NCI-H526 (cell line): ENCODE data around the gene PANK1.
"Not testable (repeated sequence)": the region's sequence is repeated elsewhere in the genome, so short reads cannot be mapped to it uniquely, and the experiment has no call there.

Source experiments
- DNase-seq, 2 experiments: peaks; one replicate each; lab custom pipeline; 2025; lab: John Stamatoyannopoulos, UW

PANK1 gene

DNA sequence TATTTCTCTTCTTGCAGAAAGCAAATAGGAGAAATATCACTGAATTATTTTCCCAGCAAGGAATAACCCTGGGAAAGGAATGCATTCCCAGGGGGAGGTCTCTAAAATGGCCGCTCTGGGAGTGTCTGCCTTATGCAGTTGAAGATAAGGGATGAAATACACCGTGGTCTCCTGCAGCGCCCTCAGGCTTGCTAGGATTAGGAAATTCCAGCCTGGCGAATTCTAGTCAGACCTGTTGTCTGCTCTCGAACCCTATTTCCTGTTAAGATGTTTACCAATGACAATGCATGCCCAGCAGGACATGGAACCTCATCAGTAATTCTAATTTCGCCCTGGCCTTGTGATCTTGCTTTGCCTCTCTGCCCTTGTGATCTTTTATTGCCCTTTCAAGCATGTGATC is 24.7 kb downstream of the PANK1 start:
- not testable (repeated sequence) for DNase-seq

DNA sequence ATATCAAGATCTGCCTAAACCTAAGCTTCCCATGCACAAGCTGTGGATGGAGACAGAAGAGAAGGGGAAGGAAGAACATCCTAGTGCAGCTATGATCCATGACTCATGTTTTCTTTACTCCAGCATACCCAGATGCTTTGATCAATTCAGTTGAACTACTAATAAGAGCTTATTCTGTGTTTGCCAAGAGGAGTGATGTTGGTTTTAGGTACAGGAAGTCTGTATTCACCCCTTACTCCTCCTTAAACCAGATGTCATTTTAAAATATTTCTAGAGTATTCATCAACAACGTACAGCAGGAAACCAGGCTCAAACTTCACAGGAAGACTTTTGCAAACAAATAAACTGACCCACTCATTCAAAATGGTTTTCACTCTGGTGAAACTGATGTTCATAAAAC is 29.2 kb downstream of the PANK1 start:
- DNase-seq: no peak

DNA sequence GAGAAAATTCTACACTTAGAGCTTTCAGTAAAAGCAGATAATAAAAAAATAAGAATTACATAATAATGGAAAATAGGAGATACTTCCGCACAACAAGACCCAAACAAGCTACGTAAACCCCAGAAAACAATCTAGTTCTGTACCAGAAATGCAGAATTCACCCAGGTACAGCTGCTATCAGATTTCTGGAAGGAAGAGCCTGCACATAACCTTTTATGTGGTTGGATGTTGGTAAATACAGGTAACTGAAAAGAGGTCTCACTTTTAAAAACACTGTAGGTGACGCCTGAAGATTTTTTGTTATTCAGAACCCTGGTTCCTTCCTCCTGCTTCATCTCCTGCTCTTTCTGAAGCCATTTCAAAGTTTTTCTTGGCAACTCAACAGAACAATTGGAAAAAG is 29.9 kb downstream of the PANK1 start:
- no peak for DNase-seq

DNA sequence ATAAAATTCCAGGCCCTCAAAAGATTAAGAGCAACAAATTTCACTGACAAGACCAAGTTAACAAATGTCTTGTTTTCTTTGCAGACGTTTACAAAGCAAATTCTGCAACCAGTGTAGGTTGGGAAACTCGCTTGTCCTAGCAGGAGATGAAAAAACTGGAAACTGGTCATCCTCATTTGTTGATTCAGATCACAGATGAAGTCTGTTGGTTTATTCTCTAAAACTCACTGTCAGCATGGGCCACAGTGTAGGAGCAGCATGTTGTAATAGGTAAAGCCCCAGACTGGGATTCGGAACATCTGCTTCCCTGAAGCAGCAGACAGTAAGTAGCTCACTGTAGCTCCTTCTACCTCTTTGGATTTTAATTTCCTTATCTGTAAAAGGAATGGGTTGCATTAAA is 31.5 kb downstream of the PANK1 start:
- no peak for DNase-seq

DNA sequence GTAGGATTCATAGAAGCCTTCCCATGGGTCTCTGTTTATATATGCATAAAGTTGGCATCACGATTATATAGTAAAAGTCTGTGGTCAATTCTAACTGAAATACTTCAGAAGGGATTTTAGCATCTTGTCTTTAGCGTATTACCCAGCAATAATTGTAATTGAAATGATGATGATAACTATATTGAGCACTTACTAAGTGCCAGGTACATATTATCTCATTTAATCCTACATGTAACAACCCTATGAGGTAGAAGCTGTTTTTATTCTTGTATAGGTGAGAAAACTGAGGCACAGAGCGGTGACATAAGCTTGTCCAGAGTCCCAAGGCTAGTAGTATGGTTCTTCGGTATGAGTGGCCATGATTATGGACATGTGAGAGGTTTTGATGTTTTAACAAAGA is 33.8 kb downstream of the PANK1 start:
- DNase-seq: no peak

DNA sequence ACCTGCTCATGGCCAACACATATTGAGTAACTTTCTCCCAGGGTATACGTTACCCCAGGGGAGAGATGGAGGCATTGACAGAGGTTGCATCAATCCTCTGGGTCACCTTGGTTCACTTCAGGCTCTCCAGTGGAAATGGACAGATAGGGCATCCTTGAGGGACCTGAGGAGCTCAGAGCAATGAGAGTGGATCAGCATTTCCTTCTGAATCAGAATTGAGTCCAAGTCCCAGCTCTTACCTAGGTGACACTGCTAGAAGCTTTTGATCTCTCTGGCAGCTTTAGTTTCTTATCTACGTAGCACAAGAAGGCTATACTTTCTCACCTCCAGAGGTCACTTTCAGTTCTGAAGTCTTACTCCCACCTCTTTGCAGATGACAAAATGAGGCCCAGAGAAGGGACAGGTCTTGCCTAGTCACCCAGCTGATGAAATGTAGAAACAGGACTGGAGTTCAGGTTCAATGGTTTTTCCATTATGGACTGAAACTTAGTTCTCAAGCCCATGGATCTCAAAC is 35.2 kb downstream of the PANK1 start:
- DNase-seq: no peak

DNA sequence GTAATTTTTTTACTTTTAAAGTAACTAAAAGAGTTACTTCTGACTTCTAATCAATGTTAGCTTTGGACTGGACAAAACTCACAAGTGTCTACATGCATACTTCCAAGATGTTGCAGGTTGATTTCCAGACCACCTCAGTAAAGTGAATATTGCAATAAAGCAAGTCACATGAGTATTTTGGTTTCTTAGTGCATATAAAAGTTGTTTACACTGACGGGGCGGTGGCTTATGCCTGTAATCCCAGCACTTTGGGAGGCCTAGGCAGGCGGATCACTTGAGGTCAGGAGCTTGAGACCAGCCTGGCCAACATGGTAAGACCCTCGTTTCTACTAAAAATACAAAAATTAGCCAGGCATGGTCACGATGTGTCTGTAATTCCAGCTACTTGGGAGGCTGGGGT is 40.8 kb downstream of the PANK1 start:
- DNase-seq: no peak

DNA sequence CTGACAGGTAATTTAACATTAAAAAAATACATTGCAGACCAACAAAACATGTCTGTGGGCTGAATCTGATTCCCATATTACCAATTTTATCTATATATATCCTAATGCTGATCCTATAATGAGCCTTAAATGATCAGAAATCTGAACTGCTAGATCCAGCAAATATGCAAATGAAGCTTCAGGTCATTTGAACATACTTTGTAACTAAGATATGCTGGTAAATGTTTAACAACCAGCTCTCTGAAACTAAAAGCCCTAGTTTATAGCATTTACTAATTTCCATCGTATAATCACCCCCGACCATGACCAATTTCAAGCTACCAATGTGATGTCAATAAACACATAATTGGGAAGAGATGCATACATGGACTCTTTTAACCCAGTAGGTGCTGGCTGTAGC is 42.1 kb downstream of the PANK1 start:
- peak in 1 of 2 experiments; percentile 36 for DNase-seq

DNA sequence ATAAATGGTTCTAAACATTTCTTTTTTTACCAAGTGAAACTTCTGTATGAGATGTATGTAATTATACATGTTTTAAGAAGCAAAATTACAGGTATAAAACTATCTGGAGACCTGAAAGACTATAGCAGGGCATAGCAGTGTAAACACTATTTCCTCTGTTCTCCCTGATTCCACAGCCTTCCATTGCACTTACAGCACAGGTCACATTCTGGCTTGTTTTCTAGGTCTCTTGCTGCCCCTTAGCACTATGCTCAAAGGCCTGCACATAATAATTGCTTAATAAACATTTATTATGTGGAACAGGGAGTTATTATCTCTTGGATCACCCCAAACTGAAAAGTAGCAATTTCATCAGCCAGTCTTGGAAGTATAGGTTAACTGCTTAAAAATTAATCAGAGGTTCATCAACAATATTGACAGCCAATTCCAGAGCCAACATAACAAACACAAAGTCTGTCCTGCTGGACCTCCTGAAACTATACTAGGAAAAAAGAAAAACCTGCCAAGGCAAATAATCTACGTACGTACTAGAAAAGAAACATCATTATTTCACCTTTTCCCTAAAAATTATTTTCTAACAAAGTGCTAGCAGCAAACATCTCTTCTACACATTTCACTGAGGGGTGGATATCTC is 43.2 kb downstream of the PANK1 start:
- no peak for DNase-seq

DNA sequence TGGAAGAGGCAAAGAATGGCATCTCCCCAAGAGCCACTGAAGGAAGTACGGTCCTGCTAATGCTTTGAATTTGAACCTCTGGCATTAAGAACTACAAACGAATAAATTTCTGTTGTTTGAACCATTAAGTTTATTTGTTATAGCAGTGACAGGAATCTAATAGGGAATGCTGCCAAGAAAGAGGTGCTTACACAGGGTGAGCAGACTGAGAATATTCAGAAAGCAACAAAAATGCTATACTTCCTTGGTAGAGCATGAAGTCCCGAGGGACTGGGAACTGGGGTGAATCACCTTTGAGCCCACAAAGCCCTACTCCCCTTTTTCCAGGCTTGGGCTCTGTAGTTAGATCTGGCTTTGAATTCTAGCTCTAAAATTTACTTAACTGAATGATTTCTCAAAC is 45.0 kb downstream of the PANK1 start:
- DNase-seq: no peak

DNA sequence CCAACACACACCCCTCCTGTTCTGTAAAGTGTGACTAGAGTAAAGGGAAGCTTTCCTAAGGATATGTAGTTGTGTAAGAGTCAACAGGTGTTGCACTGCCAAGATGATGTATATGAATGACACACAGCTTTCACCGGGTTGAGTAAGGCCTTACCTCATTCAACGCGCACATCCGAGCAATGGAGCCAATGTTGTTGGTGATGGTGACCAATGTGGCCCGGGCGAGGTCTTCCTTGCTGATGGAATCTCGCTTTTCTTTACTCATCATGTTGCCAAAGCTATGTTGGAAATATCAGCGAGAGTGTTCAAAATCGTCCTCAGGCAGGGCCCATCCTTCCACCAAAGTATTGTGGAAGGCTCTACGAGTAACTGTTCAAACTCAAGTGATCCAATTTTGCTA is 52.0 kb downstream of the PANK1 start:
- DNase-seq: no peak

DNA sequence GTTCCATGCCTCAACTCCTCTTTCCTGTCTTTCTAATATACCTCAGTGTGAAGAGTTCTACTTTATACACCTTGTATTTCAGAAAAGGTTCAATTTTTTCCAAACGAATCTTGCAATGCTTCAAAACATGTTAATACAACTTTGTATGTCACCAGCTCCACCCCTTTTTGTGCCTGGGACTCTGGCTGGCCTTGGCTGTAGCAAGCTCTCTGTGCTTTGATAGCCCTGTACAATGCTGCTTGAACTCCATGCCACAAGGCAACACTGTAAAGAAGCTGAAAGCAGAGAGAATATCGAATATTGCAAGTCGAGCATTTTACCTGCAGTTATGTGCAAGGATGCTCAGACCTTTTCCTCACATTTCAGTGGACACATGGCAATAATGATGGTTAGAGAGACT is 52.5 kb downstream of the PANK1 start:
- no peak for DNase-seq

DNA sequence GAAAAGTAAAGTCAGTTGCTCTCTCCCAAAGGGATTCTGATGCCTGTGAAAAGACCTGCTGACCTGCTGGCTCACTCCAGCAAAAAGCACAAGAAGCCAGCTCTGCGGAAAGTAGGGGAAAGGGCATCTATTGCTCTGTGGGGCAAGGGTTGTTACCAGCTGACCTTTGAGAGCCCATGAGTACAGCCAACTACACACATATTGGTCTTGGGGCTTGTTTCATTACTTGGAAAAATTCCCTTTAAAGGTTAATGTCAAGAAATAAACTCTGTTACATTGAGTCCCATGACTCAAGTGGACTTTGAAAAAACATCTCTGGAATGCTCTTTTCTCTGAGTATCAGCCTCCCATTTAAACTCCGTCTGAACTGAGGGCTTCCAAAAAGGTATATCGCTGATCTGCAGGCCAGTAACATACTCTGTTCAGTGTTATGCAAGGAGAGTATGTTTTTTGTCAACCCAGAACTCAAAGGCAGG is 53.2 kb downstream of the PANK1 start:
- DNase-seq: no peak

DNA sequence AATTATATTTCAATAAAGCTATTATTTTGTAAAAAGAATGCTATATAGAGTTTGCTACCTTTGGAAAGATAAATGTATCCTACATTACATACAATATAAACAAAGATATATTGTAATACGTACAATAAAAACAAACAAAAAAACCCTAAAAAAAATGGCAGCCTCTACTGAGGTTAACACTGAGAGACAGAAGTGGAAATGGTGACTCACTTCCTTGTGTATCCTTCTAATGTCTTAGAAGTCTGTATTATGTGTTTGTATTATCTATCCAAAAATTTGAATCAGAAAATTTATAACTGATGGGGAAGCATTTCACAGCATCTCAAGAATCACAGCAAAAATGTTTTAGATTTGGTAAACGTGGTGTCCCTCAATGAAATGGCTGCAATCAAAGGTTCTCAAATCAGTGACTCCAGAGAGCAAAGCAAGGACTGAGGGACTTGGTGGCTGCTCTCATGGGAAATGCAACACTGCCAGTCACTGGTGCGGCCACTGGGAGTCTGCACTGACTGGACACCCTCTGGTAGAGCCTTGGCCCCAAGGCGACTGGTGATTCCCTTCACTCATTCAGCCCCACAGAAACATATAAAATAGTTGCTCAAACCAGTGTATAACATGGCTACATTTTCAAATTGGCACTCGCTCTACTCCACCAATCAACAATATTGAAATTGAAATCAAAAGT is 53.8 kb downstream of the PANK1 start:
- no peak for DNase-seq

DNA sequence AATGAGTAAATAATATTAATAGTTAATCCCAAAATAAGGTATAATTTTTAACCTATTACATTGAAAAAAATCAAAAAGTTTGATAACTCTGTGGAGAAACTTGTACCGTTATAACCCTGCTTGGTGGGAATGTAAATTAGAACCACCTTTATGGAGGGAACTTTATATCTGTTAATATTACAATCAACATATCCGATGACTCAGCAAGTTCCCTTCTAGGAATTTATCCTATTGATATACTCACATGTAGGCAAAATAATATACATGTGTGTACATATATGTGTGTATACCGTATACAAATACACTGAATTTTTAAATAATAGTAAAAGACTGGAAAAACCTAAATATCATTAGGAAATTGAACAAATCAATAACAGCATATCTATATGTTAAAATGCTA is 54.7 kb downstream of the PANK1 start:
- no peak for DNase-seq

DNA sequence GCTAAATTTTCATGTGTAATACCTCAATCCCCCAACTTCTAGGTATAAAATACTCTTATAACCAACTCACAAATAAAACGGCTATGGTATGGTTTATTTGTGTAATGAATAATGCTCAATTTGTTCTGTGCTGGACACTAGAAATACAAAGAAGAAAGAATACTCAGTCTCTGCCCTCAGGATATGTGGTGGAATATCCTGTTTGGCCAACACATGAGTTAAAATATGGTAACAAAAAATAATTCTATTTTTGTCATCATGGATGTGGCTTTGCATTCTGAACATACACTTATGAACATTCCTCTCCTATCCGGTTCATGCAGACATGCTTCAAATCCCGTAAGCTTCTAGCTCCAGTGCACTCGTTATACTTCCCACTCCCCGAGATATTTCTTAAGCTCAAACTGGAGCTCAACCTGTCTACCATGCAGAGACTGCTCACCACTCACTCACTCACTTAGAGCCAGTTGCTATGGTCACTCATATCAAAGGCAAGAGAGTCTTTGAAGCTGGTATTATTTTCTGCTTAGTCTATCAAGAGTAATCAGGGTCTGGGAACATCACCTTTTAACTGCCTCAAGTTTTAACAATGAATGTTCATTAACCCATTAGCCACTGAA is 55.8 kb downstream of the PANK1 start:
- DNase-seq: no peak

DNA sequence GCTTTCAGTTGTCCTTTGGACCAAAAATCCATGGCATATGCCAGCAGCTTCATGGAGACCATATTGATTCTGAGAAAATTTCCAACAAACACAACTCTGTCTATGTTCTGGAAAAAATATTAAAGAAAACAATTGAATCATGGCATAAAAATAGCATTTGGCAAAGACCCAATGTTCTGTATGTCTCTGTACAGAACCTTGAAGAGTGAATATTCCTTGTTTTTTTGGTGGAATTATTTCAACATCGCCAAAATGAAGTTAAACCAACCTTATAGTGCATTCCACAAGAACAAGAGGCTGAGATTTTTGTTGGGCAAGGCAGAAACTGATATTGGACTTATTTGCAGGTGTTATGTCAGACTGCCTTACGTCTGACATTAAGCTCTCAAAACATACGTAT is 56.4 kb downstream of the PANK1 start:
- no peak for DNase-seq

DNA sequence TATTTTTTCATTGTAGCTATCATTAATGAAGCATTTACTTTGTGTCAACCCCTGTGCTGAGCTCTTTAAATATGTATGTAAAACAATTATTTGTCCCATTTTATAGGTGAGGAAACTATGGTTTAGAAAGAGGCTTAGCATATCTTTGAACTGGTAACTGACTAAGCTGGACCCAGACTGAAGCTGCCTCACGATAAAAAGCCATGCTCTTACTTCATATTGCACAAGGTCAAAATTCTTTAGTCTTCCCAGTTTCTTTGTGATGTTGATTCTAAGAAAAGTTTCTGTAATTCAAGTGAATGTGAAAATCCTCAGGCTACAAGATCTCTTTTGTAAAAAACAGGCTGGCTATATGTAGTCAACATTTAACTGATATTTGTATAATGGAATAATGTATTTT is 63.0 kb downstream of the PANK1 start:
- DNase-seq: no peak

DNA sequence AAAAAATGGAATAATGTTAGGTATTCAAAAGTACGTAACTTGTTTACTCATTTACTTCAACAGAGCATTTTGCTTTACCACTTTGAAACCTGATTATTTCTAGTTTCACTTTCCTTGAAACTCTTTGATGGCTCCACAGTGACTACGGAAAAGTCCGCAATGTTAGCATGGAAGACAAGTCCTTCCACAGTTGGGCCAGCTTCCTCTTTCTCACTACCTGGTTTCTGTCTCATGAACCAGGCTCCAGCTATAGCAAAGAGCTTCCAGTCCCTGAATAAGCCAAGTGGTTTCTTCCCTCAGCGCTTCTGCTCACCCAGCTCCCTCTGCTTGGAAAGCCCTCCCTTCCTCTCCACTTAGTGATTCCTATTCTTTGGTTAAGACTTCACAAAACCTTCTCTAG is 64.8 kb downstream of the PANK1 start:
- no peak for DNase-seq

DNA sequence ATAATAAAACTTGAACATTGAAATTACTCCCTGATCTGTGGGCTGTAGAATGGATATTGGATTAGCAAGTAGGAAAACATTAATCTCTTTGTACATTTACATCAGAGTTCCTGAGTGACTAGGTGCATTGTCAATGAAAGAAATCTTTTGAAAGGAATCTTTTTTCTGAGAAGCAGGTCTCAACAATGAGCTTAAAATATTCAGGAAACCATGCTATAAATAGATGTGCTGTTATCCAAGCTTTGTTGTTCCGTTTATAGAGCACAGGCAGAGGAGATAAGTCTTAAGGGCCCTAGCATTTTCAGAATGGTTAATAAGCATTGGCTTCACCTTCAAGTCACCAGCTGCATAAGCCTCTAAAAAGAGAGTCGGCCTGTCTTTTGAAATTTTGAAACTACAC is 68.3 kb downstream of the PANK1 start:
- no peak for DNase-seq

DNA sequence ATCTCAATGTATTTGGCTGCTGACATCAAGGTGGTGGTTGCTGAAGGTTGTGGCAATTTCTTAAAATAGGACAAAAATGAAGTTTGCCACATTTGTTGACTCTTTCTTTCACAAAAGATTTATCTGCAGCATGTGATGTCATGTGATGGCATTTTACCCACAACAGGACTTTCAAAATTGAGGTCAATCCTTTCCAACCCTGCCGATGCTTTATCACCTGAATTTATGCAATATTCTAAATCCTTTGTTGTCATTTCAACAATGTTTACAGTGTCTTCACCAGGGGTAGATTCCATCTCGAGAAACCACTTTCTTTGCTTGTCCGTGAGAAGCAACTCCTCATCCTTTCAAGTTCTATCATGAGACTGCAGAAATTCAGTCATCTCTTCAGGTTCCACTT is 69.0 kb downstream of the PANK1 start:
- DNase-seq: no peak

DNA sequence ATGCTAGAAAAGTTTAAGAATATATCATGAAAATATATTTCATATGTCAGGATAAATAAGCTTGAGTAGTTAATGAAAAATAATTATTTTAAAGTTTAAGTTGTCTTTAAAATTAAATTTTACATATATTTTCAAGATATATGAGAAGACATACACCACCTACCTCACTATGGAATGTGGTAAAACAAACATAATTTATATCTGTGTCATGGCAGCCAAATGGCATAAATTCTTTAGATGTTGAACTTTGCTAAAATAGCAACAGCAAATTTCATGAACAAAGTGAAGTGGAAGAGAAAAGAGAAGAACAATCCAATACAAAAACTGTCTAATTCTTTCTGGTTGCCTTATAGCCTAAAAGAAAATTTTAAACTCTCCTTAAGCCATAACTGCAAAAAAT is 70.0 kb downstream of the PANK1 start:
- no peak for DNase-seq

DNA sequence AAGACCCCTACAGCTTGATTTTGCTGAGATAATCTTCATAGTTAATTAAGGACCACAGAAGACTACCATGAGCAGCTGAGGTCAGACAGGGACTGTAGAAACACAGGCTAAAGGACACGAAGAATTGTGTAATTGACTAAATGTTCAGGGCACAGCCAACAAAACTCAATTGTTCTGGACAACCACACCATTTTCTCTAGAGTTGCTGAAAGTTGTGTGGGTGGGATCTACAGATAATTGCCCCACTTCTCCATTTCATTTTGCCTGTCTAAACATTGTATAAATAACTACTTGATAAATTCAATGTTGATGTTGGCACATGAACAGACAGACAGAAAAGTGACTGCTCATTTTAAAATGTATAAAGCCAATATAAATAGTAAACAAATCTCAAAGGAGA is 70.7 kb downstream of the PANK1 start:
- DNase-seq: no peak
